HG03139 (cell line): ENCODE data around the gene KIFAP3.
"Not testable (repeated sequence)": the region's sequence is repeated elsewhere in the genome, so short reads cannot be mapped to it uniquely, and the experiment has no call there.

Experiments
- ATAC-seq: cut with Tn5 transposase; IDR thresholded peaks from one replicate; pipeline ENCODE4 v1.9.1; 2021; ENCODE audit not compliant: unreplicated experiment

Gene KIFAP3

GRCh38 chr1:170063109-170063826 is 11.2 kb downstream of the KIFAP3 start:
- no peak for ATAC-seq

GRCh38 chr1:170061676-170062075 is 12.8 kb downstream of the KIFAP3 start:
- ATAC-seq, result not testable (repeated sequence)

- ATAC-seq, result not testable (repeated sequence)
These were observed 14.4 kb downstream of the KIFAP3 start for GRCh38 chr1:170060015-170060520.

GRCh38 chr1:170049176-170049800 is 25.2 kb downstream of the KIFAP3 start:
- no peak for ATAC-seq

GRCh38 chr1:170048515-170048914 is 26.0 kb downstream of the KIFAP3 start:
- no peak for ATAC-seq

- ATAC-seq, result no peak
These were observed 30.3 kb downstream of the KIFAP3 start for GRCh38 chr1:170044187-170044586.

- no peak for ATAC-seq
These were observed 32.9 kb downstream of the KIFAP3 start for GRCh38 chr1:170041423-170042192.

- no peak for ATAC-seq
These were observed 41.8 kb downstream of the KIFAP3 start for GRCh38 chr1:170032531-170033280.

- no peak for ATAC-seq
These were observed 44.3 kb downstream of the KIFAP3 start for GRCh38 chr1:170030212-170030611.

- no peak for ATAC-seq
These were observed 46.7 kb downstream of the KIFAP3 start for GRCh38 chr1:170027760-170028159.

GRCh38 chr1:170020859-170021258 is 53.6 kb downstream of the KIFAP3 start:
- no peak for ATAC-seq

GRCh38 chr1:170017478-170017877 is 57.0 kb downstream of the KIFAP3 start:
- ATAC-seq, result no peak

- ATAC-seq, result no peak
These were observed 61.6 kb downstream of the KIFAP3 start for GRCh38 chr1:170012920-170013319.

GRCh38 chr1:170010443-170010842 is 64.1 kb downstream of the KIFAP3 start:
- no peak for ATAC-seq

GRCh38 chr1:170009551-170009950 is 64.9 kb downstream of the KIFAP3 start:
- no peak for ATAC-seq

- not testable (repeated sequence) for ATAC-seq
These were observed 65.8 kb downstream of the KIFAP3 start for GRCh38 chr1:170008745-170009144.

GRCh38 chr1:170003270-170003835 is 71.1 kb downstream of the KIFAP3 start:
- not testable (repeated sequence) for ATAC-seq

- ATAC-seq, result no peak
These were observed 73.2 kb downstream of the KIFAP3 start for GRCh38 chr1:170001266-170001665.

- no peak for ATAC-seq
These were observed 74.7 kb downstream of the KIFAP3 start for GRCh38 chr1:169999761-170000160.

- ATAC-seq, result no peak
These were observed 75.2 kb downstream of the KIFAP3 start for GRCh38 chr1:169999331-169999741.

- ATAC-seq, result no peak
These were observed 78.5 kb downstream of the KIFAP3 start for GRCh38 chr1:169995993-169996392.
